Coronary artery (tissue), 2 donors: ENCODE measurements around the gene SLC49A4.

Experiments
- DNase-seq: peaks from one replicate; pipeline ENCODE4 v3.0.0-alpha.2; 2017; ENCODE audit warnings: low spot score
- H3K27ac ChIP-seq, 2 donors: fragments of 200-600 bp; sonication (generic); one replicate each; pipeline ENCODE4 v1.5.1; 2016 to 2019
- H3K4me3 ChIP-seq: fragments of 200-600 bp; sonication (generic); 2 replicates; pipeline ENCODE4 v1.5.1; 2016; ENCODE audit warnings: mild to moderate bottlenecking, moderate library complexity
- TF ChIP-seq, protein P1 (sequence below): fragments of 200-600 bp; sonication (generic); IDR thresholded peaks from one replicate; pipeline ENCODE4 v1.5.1; 2019; ENCODE audit warnings: antibody characterized with exemption

SLC49A4 gene

DNA sequence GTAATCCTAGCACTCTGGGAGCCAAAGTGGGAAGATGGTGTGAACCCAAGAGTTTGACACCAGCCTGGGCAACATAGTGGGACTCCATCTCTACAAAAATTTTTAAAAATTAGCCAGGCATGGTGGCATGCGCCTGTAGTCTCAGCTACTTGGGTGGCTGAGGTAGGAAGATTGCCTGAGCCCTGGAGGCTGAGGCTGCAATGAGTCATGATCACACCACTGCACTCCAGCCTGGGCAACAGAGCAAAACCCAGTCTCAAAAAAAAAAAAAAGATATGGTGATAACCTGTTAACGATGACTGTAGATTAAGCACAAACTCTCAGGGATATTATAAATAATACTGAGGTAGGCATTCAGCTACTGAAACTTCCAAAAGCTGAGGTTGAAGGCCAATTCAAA, 107.5 kb downstream of the SLC49A4 start:
- DNase-seq, result no peak
- no peak overlapping the region for H3K4me3 ChIP-seq
- TF ChIP-seq, protein P1, sequence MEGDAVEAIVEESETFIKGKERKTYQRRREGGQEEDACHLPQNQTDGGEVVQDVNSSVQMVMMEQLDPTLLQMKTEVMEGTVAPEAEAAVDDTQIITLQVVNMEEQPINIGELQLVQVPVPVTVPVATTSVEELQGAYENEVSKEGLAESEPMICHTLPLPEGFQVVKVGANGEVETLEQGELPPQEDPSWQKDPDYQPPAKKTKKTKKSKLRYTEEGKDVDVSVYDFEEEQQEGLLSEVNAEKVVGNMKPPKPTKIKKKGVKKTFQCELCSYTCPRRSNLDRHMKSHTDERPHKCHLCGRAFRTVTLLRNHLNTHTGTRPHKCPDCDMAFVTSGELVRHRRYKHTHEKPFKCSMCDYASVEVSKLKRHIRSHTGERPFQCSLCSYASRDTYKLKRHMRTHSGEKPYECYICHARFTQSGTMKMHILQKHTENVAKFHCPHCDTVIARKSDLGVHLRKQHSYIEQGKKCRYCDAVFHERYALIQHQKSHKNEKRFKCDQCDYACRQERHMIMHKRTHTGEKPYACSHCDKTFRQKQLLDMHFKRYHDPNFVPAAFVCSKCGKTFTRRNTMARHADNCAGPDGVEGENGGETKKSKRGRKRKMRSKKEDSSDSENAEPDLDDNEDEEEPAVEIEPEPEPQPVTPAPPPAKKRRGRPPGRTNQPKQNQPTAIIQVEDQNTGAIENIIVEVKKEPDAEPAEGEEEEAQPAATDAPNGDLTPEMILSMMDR, result no peak
- no peak overlapping the region for H3K27ac ChIP-seq

DNA sequence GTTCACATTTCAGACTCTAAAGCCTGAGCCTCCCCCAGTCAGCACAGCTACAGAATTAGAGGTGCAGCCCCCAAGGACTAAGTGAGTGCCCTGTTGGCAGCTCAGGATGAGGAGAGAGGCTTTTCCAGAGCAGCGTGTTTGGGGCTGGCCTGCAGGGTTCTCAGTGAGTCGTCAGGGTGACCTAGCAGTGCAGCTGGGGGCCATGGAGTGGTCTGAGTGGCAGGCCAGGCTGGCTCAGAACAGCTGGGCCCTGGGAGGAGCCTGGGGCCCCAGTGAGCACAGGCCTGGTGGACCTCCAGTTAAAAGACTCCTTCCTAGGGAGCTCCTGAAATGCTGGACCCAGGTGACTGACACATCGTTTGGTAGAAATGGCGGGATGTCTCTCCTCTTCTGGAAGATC, 108.3 kb downstream of the SLC49A4 start:
- Histone ChIP-seq H3K27ac (no peak overlapping the region), H3K4me3 (no peak overlapping the region)
- peak; percentile 55 for DNase-seq
- TF ChIP-seq, protein P1, result no peak

DNA sequence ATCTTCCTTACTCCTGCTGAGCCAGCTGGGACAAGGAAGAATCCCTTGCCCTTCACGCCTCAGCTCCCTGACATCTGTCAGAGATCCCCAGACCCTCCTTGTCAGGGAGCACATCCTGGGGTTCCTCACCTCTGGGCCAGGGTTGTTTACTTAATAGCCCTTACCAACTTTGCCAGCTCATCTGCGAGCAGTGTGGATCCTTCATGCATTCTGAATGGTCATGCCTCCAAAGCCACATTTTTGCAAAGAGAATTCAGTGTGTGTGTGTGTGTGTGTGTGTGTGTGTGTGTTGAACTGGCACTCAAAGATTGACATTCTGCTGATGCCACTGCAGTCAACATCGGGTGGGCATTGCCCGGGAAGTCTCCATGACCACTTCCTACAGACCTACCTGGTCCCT, 112.6 kb downstream of the SLC49A4 start:
- no peak overlapping the region for H3K4me3 ChIP-seq
- no peak for DNase-seq
- H3K27ac ChIP-seq, result no peak overlapping the region
- TF ChIP-seq, protein P1, result no peak

DNA sequence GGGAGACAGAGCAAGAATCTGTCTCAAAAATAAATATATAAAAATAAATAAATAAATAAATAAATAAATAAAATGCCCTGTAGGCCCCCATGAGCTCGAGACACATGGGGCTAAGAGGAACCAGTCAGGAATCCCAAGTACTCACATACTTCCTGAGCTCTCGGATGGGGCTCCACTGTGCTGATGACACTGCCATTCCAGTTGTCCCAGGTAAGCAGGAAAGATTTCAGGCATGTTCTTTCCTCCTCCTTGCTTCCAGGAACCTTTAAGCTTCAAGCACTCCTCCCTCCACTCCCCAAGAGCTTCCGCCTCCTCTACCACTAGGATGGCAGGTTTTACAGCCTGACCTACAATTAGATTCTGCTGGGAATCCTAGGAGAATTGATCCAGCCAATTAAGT, 113.4 kb downstream of the SLC49A4 start:
- TF ChIP-seq, protein P1, result no peak
- Histone ChIP-seq H3K4me3 (no peak overlapping the region), H3K27ac (no peak overlapping the region)
- peak; percentile 12 for DNase-seq

DNA sequence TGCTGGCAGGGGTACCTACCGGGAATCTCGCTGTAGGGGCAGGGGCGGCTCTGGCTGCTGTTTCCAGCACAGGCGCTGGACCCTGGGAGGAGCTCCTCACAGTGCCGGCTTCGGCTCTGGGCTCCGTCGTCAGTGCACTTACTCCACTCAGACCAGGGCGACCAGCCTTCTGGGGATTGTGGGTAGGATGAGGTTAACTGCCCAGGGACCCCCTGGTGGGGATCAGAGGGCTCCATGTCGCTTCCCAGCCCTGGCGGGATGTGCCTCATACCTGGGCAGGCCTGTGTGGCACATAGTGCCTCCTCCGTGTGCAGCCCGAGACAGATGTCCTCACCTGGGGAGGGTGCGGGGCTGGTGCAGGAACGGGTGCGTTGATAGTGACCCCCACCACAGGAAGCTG, 117.0 kb downstream of the SLC49A4 start:
- Histone ChIP-seq H3K4me3 (no peak overlapping the region), H3K27ac (no peak overlapping the region)
- TF ChIP-seq, protein P1, result no peak
- DNase-seq, result no peak

DNA sequence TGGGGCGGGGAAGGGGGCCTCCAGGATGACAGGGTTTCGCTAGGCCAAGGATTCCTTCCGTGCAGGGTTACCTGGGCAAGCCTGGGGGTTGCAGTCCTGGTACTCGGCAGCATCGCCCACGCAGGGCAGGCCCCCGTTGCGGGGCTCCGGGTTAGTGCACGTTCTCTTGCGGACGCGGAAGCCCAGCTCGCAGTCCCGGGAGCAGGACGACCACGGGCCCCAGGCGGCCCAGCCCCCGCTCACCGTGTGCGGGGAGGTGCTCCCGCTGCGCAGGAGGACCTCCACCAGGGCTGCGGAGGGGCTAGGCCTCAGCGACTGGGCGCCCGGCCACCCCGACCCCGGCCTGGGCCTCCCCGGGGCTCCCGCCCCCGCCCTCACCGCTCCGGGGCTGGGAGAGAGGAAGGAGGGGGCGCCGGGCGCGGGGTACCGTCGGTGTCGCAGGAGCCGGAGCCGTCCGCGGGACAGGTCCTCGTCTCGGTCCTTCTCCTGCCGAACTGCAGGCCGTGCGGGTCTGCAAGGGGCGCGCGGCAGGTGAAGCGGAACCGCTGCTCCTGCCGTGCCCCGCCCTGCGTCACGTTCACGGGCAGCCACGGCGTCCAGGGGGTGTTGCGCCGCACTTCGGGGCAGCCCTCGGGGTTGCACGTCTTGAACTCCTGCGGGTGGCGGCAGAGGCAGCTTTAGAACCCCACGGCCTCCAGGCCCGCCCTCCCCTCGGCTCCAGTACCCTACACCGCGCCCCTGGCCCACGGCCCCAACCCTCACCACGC, 118.1 kb downstream of the SLC49A4 start:
- TF ChIP-seq, protein P1, result no peak
- H3K27ac ChIP-seq, result no peak overlapping the region
- no peak overlapping the region for H3K4me3 ChIP-seq
- DNase-seq, result peak; percentile 50

DNA sequence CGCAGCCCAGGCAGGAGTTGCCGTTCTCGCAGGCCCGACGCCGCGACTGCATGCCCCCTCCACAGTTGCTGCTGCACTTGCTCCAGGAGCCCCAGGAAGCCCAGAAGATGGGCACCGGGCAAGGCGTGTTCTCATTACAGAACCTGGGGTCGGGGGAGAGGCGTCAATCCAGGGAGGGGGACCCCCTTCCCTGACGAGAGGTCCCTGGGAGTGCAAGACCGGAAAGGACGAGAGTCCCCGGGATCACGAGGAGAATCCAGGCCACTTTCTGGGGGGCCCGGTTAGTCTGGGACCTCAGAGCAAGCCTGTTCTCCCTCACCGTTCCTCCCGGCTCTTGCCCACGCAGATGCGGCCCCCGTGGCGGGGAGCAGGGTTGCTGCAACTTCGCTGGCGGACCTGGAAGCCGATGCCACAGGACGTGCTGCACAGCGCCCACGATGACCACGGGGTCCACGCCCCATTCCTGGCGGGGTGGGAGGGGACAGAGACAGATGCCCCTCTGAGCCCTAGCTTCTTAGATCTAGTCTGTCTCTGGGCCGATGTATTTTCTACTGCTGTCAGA, 118.8 kb downstream of the SLC49A4 start:
- TF ChIP-seq, protein P1, result no peak
- peak; percentile 60 for DNase-seq
- Histone ChIP-seq H3K4me3 (no peak overlapping the region), H3K27ac (no peak overlapping the region)
